ENCODE data around the gene PHEX. TPM values are rescaled to one million over a fixed set of nuclear protein-coding genes. Genes with fewer than 3 reads are reported as not detected.

The PHEX gene
- total and polyA plus RNA-seq, 2 experiments from 2014 or later: 0.05 to 0.21 TPM

DNA sequence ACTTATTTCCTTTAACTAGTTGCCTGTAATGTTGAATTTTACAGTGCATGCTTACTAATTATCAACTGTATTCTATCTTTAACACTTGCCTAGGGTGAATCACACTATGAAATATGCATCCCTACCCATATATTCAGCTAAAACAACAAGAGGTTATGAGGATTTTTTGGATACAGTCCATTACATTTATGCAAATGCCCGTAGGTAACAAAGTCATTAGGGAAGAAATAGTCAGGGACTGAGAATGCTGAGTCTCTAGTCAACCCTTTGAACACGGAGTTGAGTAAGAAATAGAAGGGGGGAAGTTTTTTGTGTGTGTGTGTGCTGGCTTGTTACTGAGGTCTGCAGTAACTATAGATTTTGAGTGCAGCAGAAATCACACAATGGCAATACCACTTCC, 214.5 kb downstream of the PHEX start:
- Histone ChIP-seq H3K27ac (ENCODE audit: low read depth) (no peak overlapping the region), H3K9me2 (ENCODE audit: insufficient read depth) (no peaks in the 10 kb centered on the region), H3K4me2 (no peak overlapping the region), H2AFZ (no peak overlapping the region), H3K79me2 (replicated peaks; ENCODE audit: insufficient read depth) (no peaks in the 10 kb centered on the region), H3F3A (replicated peaks; ENCODE audit: low read depth) (no peaks in the 10 kb centered on the region), H4K20me1 (replicated peaks; ENCODE audit: insufficient read depth) (no peaks in the 10 kb centered on the region), H3K27me3 (ENCODE audit: insufficient read depth) (no peaks in the 10 kb centered on the region), H3K4me1 (ENCODE audit: insufficient read depth) (no peaks in the 10 kb centered on the region), H3K36me3 (ENCODE audit: insufficient read depth) (no peaks in the 10 kb centered on the region), H3K4me3 (no peak overlapping the region)
- Mint-ChIP-seq H3K4me1 (no peaks in the 10 kb centered on the region; the same call in 2 of the 3 replicates), H3K4me3 (no peak overlapping the region), H3K27ac (no peak overlapping the region), H3K27me3 (ENCODE audit: insufficient read depth, low read depth, poor library complexity) (no peaks in the 10 kb centered on the region), H3K36me3 (ENCODE audit: low read depth) (no peaks in the 10 kb centered on the region), H3K9me3 (peaks cover 2% of the 10 kb centered on the region; the same call in 1 of the 3 replicates)
- TF ChIP-seq EZH2phosphoT487 (IDR thresholded peaks at IDR 0.05; ENCODE audit: unreplicated experiment) (no peak), ZNF331 (CRISPR knock-in tag; IDR thresholded peaks at IDR 0.05; ENCODE audit: low read depth) (no peak), STAT1 (IDR thresholded peaks at IDR 0.05; ENCODE audit: unreplicated experiment) (no peak), ZNF114 (CRISPR knock-in tag; IDR thresholded peaks at IDR 0.05) (no peak), EZH2 (IDR thresholded peaks at IDR 0.05; ENCODE audit: low read depth, unreplicated experiment) (no peak), POLR2AphosphoS5 (IDR thresholded peaks at IDR 0.05; ENCODE audit: low read depth) (no peak), JUNB (IDR thresholded peaks at IDR 0.05; ENCODE audit: unreplicated experiment) (no peak), CREB1 (CRISPR knock-in tag; IDR thresholded peaks at IDR 0.05; ENCODE audit: low read depth) (no peak)
- TF ChIP-seq, protein P1, sequence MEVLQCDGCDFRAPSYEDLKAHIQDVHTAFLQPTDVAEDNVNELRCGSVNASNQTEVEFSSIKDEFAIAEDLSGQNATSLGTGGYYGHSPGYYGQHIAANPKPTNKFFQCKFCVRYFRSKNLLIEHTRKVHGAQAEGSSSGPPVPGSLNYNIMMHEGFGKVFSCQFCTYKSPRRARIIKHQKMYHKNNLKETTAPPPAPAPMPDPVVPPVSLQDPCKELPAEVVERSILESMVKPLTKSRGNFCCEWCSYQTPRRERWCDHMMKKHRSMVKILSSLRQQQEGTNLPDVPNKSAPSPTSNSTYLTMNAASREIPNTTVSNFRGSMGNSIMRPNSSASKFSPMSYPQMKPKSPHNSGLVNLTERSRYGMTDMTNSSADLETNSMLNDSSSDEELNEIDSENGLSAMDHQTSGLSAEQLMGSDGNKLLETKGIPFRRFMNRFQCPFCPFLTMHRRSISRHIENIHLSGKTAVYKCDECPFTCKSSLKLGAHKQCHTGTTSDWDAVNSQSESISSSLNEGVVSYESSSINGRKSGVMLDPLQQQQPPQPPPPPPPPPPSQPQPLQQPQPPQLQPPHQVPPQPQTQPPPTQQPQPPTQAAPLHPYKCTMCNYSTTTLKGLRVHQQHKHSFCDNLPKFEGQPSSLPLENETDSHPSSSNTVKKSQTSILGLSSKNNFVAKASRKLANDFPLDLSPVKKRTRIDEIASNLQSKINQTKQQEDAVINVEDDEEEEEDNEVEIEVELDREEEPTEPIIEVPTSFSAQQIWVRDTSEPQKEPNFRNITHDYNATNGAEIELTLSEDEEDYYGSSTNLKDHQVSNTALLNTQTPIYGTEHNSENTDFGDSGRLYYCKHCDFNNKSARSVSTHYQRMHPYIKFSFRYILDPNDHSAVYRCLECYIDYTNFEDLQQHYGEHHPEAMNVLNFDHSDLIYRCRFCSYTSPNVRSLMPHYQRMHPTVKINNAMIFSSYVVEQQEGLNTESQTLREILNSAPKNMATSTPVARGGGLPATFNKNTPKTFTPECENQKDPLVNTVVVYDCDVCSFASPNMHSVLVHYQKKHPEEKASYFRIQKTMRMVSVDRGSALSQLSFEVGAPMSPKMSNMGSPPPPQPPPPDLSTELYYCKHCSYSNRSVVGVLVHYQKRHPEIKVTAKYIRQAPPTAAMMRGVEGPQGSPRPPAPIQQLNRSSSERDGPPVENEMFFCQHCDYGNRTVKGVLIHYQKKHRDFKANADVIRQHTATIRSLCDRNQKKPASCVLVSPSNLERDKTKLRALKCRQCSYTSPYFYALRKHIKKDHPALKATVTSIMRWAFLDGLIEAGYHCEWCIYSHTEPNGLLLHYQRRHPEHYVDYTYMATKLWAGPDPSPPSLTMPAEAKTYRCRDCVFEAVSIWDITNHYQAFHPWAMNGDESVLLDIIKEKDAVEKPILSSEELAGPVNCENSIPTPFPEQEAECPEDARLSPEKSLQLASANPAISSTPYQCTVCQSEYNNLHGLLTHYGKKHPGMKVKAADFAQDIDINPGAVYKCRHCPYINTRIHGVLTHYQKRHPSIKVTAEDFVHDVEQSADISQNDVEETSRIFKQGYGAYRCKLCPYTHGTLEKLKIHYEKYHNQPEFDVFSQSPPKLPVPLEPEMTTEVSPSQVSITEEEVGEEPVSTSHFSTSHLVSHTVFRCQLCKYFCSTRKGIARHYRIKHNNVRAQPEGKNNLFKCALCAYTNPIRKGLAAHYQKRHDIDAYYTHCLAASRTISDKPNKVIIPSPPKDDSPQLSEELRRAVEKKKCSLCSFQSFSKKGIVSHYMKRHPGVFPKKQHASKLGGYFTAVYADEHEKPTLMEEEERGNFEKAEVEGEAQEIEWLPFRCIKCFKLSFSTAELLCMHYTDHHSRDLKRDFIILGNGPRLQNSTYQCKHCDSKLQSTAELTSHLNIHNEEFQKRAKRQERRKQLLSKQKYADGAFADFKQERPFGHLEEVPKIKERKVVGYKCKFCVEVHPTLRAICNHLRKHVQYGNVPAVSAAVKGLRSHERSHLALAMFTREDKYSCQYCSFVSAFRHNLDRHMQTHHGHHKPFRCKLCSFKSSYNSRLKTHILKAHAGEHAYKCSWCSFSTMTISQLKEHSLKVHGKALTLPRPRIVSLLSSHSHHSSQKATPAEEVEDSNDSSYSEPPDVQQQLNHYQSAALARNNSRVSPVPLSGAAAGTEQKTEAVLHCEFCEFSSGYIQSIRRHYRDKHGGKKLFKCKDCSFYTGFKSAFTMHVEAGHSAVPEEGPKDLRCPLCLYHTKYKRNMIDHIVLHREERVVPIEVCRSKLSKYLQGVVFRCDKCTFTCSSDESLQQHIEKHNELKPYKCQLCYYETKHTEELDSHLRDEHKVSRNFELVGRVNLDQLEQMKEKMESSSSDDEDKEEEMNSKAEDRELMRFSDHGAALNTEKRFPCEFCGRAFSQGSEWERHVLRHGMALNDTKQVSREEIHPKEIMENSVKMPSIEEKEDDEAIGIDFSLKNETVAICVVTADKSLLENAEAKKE (CRISPR knock-in tag; IDR thresholded peaks at IDR 0.05): no peak
- TF ChIP-seq, protein P2, sequence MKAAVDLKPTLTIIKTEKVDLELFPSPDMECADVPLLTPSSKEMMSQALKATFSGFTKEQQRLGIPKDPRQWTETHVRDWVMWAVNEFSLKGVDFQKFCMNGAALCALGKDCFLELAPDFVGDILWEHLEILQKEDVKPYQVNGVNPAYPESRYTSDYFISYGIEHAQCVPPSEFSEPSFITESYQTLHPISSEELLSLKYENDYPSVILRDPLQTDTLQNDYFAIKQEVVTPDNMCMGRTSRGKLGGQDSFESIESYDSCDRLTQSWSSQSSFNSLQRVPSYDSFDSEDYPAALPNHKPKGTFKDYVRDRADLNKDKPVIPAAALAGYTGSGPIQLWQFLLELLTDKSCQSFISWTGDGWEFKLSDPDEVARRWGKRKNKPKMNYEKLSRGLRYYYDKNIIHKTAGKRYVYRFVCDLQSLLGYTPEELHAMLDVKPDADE (IDR thresholded peaks at IDR 0.05): no peak
- TF ChIP-seq, protein P3, sequence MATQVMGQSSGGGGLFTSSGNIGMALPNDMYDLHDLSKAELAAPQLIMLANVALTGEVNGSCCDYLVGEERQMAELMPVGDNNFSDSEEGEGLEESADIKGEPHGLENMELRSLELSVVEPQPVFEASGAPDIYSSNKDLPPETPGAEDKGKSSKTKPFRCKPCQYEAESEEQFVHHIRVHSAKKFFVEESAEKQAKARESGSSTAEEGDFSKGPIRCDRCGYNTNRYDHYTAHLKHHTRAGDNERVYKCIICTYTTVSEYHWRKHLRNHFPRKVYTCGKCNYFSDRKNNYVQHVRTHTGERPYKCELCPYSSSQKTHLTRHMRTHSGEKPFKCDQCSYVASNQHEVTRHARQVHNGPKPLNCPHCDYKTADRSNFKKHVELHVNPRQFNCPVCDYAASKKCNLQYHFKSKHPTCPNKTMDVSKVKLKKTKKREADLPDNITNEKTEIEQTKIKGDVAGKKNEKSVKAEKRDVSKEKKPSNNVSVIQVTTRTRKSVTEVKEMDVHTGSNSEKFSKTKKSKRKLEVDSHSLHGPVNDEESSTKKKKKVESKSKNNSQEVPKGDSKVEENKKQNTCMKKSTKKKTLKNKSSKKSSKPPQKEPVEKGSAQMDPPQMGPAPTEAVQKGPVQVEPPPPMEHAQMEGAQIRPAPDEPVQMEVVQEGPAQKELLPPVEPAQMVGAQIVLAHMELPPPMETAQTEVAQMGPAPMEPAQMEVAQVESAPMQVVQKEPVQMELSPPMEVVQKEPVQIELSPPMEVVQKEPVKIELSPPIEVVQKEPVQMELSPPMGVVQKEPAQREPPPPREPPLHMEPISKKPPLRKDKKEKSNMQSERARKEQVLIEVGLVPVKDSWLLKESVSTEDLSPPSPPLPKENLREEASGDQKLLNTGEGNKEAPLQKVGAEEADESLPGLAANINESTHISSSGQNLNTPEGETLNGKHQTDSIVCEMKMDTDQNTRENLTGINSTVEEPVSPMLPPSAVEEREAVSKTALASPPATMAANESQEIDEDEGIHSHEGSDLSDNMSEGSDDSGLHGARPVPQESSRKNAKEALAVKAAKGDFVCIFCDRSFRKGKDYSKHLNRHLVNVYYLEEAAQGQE (IDR thresholded peaks at IDR 0.05; ENCODE audit: unreplicated experiment): no peak
- ATAC-seq (no peak), DNase-seq (ENCODE audit: low spot score) (no peak)
